ENCODE results near the gene GH1. TPM values are rescaled to one million over a fixed set of nuclear protein-coding genes. Genes with fewer than 3 reads are reported as not detected.
A peak's percentile ranks its signal among the peaks of the same experiment; 100 is the strongest.

GH1 gene
- total and polyA plus RNA-seq, 2 of the 13 experiments (the other 11 are each of a cell fraction or from before 2014, with no cell fraction given), result not detected

GRCh38 chr17:63946440-63947363 lies 28.1 kb upstream of the GH1 start (continued):
- TF ChIP-seq TCF7L2 (IDR thresholded peaks at IDR 0.05; ENCODE audit: low read depth, low read length), result no peak
- peak; percentile 68; the same call in 1 of the 2 replicates for TF ChIP-seq CREB1 (IDR thresholded peaks at IDR 0.05)
- TF ChIP-seq CREB1 (CRISPR knock-in tag; IDR thresholded peaks at IDR 0.05), result no peak
- TF ChIP-seq MIER2 (CRISPR knock-in tag; IDR thresholded peaks at IDR 0.05), result no peak
- TF ChIP-seq ZNF326 (CRISPR knock-in tag; IDR thresholded peaks at IDR 0.05; ENCODE audit: borderline replicate concordance), result no peak
- TF ChIP-seq, protein P1, sequence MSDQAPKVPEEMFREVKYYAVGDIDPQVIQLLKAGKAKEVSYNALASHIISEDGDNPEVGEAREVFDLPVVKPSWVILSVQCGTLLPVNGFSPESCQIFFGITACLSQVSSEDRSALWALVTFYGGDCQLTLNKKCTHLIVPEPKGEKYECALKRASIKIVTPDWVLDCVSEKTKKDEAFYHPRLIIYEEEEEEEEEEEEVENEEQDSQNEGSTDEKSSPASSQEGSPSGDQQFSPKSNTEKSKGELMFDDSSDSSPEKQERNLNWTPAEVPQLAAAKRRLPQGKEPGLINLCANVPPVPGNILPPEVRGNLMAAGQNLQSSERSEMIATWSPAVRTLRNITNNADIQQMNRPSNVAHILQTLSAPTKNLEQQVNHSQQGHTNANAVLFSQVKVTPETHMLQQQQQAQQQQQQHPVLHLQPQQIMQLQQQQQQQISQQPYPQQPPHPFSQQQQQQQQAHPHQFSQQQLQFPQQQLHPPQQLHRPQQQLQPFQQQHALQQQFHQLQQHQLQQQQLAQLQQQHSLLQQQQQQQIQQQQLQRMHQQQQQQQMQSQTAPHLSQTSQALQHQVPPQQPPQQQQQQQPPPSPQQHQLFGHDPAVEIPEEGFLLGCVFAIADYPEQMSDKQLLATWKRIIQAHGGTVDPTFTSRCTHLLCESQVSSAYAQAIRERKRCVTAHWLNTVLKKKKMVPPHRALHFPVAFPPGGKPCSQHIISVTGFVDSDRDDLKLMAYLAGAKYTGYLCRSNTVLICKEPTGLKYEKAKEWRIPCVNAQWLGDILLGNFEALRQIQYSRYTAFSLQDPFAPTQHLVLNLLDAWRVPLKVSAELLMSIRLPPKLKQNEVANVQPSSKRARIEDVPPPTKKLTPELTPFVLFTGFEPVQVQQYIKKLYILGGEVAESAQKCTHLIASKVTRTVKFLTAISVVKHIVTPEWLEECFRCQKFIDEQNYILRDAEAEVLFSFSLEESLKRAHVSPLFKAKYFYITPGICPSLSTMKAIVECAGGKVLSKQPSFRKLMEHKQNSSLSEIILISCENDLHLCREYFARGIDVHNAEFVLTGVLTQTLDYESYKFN (CRISPR knock-in tag; conservative IDR thresholded peaks at IDR 0.05), result peak; percentile 68
- no peak for TF ChIP-seq AKNA (CRISPR knock-in tag; IDR thresholded peaks at IDR 0.05; ENCODE audit: borderline replicate concordance)
- TF ChIP-seq ZMYM3 (CRISPR knock-in tag; IDR thresholded peaks at IDR 0.05), result peak; percentile 63; the same call in 1 of the 2 replicates
- peak; percentile 65; the same call in 1 of the 2 replicates for TF ChIP-seq THAP7 (CRISPR knock-in tag; IDR thresholded peaks at IDR 0.05)
- TF ChIP-seq, protein P2, sequence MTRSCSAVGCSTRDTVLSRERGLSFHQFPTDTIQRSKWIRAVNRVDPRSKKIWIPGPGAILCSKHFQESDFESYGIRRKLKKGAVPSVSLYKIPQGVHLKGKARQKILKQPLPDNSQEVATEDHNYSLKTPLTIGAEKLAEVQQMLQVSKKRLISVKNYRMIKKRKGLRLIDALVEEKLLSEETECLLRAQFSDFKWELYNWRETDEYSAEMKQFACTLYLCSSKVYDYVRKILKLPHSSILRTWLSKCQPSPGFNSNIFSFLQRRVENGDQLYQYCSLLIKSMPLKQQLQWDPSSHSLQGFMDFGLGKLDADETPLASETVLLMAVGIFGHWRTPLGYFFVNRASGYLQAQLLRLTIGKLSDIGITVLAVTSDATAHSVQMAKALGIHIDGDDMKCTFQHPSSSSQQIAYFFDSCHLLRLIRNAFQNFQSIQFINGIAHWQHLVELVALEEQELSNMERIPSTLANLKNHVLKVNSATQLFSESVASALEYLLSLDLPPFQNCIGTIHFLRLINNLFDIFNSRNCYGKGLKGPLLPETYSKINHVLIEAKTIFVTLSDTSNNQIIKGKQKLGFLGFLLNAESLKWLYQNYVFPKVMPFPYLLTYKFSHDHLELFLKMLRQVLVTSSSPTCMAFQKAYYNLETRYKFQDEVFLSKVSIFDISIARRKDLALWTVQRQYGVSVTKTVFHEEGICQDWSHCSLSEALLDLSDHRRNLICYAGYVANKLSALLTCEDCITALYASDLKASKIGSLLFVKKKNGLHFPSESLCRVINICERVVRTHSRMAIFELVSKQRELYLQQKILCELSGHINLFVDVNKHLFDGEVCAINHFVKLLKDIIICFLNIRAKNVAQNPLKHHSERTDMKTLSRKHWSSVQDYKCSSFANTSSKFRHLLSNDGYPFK (CRISPR knock-in tag; IDR thresholded peaks at IDR 0.05; ENCODE audit: borderline replicate concordance), result peak; percentile 8; the same call in 1 of the 2 replicates
- TF ChIP-seq ZSCAN21 (CRISPR knock-in tag; IDR thresholded peaks at IDR 0.05; ENCODE audit: borderline replicate concordance), result 0 out of 2 replicates have a peak, but pooled peaks have one; percentile 8
- TF ChIP-seq, protein P3, sequence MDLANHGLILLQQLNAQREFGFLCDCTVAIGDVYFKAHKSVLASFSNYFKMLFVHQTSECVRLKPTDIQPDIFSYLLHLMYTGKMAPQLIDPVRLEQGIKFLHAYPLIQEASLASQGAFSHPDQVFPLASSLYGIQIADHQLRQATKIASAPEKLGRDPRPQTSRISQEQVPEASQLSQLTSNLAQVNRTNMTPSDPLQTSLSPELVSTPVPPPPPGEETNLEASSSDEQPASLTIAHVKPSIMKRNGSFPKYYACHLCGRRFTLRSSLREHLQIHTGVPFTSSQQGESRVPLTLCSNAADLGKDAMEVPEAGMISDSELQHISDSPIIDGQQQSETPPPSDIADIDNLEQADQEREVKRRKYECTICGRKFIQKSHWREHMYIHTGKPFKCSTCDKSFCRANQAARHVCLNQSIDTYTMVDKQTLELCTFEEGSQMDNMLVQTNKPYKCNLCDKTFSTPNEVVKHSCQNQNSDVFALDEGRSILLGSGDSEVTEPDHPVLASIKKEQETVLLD (CRISPR knock-in tag; IDR thresholded peaks at IDR 0.05; ENCODE audit: low read depth), result no peak
- no peak for TF ChIP-seq NAIF1 (CRISPR knock-in tag; IDR thresholded peaks at IDR 0.05; ENCODE audit: borderline replicate concordance)

All from HepG2 (cell line).